Ishikawa (cell line): ENCODE measurements around the gene NT5DC3.

Experiments
- CEBPB ChIP-seq: IDR thresholded peaks from 2 replicates; pipeline ENCODE4 v1.6.1; 2012
- CREB1 ChIP-seq: IDR thresholded peaks from 2 replicates; pipeline ENCODE4 v1.6.1; 2012; ENCODE audit warnings: low read depth
- EGR1 ChIP-seq: IDR thresholded peaks from 2 replicates; pipeline ENCODE4 v1.6.1; 2012
- EP300 ChIP-seq: IDR thresholded peaks from 2 replicates; pipeline ENCODE4 v1.6.1; 2012; ENCODE audit warnings: borderline replicate concordance
- FOXM1 ChIP-seq: IDR thresholded peaks from 2 replicates; pipeline ENCODE4 v1.6.1; 2012; ENCODE audit warnings: low read depth, borderline replicate concordance
- MAX ChIP-seq: IDR thresholded peaks from 2 replicates; pipeline ENCODE4 v1.6.1; 2012
- NFIC ChIP-seq: IDR thresholded peaks from 2 replicates; pipeline ENCODE4 v1.6.1; 2012
- RAD21 ChIP-seq: IDR thresholded peaks from 2 replicates; pipeline ENCODE4 v1.6.1; 2012; ENCODE audit warnings: low read depth
- REST ChIP-seq: IDR thresholded peaks from 2 replicates; pipeline ENCODE4 v1.6.1; 2012; ENCODE audit warnings: low read depth, mild to moderate bottlenecking
- TAF1 ChIP-seq: IDR thresholded peaks from 2 replicates; pipeline ENCODE4 v1.6.1; 2012; ENCODE audit warnings: low read depth, mild to moderate bottlenecking
- TCF12 ChIP-seq: IDR thresholded peaks from 2 replicates; pipeline ENCODE4 v1.6.1; 2012; ENCODE audit warnings: low read depth
- TEAD4 ChIP-seq: IDR thresholded peaks from 2 replicates; pipeline ENCODE4 v1.6.1; 2012
- USF1 ChIP-seq: IDR thresholded peaks from 2 replicates; pipeline ENCODE4 v1.6.1; 2012
- YY1 ChIP-seq: IDR thresholded peaks from 2 replicates; pipeline ENCODE4 v1.6.1; 2012; ENCODE audit warnings: low read depth
- ZBTB7A ChIP-seq: IDR thresholded peaks from 2 replicates; pipeline ENCODE4 v1.6.1; 2012; ENCODE audit warnings: low read depth

NT5DC3 gene

GRCh38 chr12:103768467-103769123 is 72.4 kb downstream of the NT5DC3 start:
- TF ChIP-seq CEBPB: no peak
- TF ChIP-seq USF1: no peak
- TF ChIP-seq RAD21: no peak
- TF ChIP-seq REST: no peak
- no peak for TF ChIP-seq CREB1
- TF ChIP-seq TEAD4: no peak
- TF ChIP-seq EGR1: no peak
- no peak for TF ChIP-seq ZBTB7A
- no peak for TF ChIP-seq EP300
- no peak for TF ChIP-seq YY1
- TF ChIP-seq FOXM1: no peak
- no peak for TF ChIP-seq TCF12
- TF ChIP-seq MAX: no peak
- no peak for TF ChIP-seq TAF1
- no peak for TF ChIP-seq NFIC

GRCh38 chr12:103766028-103766427 is 75.0 kb downstream of the NT5DC3 start:
- TF ChIP-seq TEAD4 (no peak), CEBPB (no peak), CREB1 (no peak), TCF12 (no peak), YY1 (no peak), USF1 (no peak), RAD21 (no peak), MAX (no peak), EP300 (no peak), NFIC (no peak), ZBTB7A (no peak), FOXM1 (no peak), TAF1 (no peak), EGR1 (no peak), REST (no peak)

- no peak for TF ChIP-seq EP300
- no peak for TF ChIP-seq TEAD4
- TF ChIP-seq CREB1: no peak
- no peak for TF ChIP-seq EGR1
- no peak for TF ChIP-seq USF1
- TF ChIP-seq CEBPB: no peak
- TF ChIP-seq NFIC: no peak
- TF ChIP-seq REST: no peak
These were observed 75.7 kb downstream of the NT5DC3 start for GRCh38 chr12:103765322-103765721.

- TF ChIP-seq USF1 (no peak), TCF12 (no peak), TAF1 (no peak)
These were observed 78.6 kb downstream of the NT5DC3 start for GRCh38 chr12:103762473-103762872.
